Activated CD8-positive, alpha-beta memory T cell treated with anti-CD3 and anti-CD28 coated beads, Interleukin-2, amount 50 U/mL, for 1 hour (primary cell): Measurements from ENCODE around the gene KLHDC8A.
"Not testable (repeated sequence)": the region's sequence is repeated elsewhere in the genome, so short reads cannot be mapped to it uniquely, and the experiment has no call there.

Experiments
- DNase-seq: peaks from one replicate; pipeline ENCODE4 v3.0.0-alpha.2; 2020; ENCODE audit errors: extremely low read depth

The KLHDC8A gene

GRCh38 chr1:205371871-205372660, 15.3 kb upstream of the KLHDC8A start:
- DNase-seq: no peak

DNA sequence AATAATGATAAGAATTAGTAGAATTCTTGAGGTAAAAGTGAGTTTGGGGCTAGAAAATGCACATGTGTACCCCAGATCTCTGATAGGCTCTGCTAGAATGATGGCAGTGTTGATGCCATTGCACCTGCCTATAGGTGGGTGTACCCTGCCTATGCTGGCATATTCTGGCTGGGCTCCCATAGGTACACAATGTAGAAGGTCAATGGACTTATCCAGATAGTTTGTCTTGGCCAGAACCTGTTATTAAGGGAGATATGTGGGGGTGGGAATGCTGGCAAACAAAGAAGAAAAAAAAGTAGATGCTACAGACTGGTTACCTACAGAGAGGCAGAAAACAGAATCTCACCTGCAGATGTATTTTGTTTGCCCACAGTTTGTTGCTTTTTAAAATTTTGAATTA, 14.1 kb upstream of the KLHDC8A start:
- no peak for DNase-seq

DNA sequence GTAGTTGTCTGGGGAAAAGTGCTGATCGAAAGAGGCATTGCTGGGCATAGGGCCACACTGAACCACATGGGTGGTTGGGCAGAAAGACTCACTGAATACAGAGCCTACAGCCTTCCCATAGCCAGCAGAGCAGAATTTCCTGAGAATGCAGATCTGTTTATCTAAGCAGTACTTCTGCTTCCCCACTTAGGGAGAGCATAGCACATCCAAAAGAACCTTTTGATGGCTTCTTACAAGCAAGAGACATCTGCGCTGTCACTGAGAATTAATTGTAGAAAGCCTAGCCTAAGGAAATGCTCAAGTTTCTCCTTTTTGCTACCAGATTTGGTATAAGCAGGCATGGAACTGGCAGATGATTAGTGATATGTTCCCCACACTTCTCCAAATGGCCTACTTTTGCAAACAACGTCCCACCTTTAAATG, 13.0 kb upstream of the KLHDC8A start:
- DNase-seq: no peak

GRCh38 chr1:205368478-205368877, 11.8 kb upstream of the KLHDC8A start:
- no peak for DNase-seq

DNA sequence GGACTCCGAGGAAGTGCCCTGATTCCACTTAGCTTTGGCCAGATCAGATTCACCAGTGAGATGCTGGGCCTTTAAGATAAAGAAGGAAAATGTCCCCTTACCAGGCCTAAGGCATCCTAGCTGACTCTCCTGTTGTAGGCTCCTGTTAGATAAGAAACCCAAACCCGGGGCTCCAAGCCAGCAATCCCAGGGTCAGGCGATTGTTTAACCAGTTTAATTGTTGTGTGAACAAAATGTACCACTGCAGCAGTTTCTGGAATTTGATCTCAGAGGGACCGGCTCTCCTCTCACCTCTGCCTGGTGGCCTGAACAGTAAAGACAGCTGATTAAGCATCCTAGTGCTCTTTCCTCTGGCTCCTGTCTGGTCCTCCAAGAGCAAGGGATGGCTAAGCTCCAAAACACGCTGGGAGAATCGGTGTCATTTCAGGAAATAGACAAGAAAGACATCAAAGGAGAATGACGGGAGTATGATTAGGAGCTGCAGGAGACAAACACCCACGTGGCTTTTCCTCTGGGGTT, 9.3 kb upstream of the KLHDC8A start:
- DNase-seq: no peak

DNA sequence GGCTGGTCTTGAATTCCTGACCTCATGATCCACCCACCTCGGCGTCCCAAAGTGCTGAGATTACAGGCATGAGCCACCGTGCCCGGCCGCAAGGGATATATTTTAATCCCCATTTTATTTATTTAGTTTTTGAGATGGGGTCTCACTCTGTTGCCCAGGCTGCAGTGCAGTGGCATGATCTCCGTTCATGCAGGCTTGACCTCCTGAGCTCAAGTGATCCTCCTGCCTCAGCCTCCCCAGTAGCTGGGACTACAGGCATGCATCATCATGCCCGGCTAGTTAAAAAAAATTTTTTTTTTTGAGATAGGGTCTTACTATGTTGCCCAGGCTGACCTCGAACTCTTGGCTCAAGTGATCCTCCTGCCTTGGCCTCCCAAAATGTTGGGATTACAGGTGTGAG, 8.4 kb upstream of the KLHDC8A start:
- DNase-seq: not testable (repeated sequence)

GRCh38 chr1:205360891-205361290, 4.2 kb upstream of the KLHDC8A start:
- DNase-seq: no peak

DNA sequence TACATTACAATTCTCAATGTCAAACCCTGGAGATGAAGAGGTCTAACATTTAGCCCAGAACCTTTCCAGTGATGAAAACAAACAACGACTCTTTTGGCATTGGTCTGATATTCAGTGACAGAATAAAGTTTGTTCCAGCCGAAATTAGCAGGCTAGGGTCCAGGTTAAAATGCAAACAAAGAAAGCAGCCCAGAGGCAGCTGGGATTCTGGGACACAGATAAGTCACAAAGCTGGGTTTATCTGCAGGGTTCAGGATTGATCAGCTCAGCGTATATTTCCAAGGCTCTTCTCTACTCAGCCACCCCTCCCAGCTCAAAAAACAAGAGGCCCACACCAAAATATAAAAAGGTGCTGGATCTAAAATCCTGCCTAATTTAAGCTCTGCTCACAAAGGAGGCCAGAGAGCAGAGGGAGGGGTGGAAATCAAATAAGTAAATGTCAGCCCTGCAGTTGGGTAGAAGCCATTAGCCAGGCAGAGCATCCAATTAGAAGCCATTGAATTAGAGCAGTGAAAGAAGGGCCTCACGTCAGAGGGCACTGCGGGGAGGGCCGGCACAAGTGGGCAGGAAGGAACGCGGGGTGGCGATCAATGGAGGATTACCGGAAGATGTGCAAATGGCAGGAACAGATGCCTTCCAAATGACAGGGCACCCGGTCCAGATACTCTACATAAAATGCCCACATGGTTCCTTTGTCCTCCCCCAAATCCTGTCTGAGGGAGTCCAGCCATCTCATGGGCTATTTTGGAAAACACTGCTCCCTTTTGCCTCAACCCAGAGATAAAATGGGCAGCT, 3.2 kb upstream of the KLHDC8A start:
- DNase-seq: no peak

DNA sequence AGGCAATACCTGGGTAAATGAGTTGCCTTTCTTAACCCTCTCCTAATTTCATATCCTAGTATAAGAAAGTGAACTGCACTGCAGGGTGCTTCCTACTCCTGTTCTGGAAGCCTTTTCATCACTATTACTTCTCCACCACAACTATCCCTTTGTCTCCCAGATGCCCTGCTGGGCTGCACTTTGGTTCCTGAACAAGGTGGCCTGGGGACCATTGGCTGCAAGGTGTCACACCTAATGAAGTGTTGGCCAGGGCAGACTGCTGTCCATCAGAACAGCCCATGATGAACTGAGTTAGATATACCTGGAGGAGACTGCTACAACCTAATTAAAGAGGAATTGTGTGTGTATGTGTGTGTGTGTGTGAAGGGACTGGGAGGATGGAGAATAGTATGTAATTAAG, 1.9 kb upstream of the KLHDC8A start:
- DNase-seq: no peak

DNA sequence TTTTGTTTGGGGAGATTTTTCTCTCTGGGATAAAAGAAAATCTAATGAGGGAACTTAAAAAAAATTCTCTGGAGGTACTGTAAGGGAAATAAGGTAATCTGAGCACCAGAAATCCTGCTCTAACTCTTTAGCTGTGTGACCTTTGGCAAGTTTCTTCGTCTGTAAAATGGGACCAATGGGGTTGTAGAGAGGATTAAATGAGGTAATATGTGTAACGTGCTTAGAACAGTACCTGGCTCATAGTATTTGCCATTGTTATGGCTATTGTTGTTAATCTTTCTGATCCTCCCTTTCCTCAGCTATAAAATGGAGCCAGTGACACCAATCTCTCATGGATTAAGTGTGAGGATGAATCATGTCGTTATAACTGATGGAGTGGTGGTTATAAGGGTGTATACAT, 845 bp upstream of the KLHDC8A start:
- no peak for DNase-seq

DNA sequence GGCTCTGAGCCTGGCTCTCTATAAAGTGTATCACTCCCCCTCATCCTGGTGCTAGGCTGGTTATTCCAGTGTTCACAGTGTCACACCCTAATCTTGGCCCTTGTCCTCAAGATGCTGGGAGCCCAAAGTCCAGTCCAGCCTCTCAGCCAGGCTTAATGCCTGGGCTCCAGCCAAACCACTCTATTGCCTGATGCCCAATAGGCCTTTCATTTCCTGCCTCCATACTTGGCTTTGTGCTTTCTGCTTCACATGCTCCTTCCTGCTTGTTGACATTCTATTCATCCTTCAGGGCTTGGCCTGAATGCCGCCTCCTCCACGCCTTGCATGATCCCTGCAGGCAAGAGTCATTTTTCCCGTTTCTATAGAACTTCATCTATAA, 1.7 kb downstream of the KLHDC8A start:
- DNase-seq: no peak

DNA sequence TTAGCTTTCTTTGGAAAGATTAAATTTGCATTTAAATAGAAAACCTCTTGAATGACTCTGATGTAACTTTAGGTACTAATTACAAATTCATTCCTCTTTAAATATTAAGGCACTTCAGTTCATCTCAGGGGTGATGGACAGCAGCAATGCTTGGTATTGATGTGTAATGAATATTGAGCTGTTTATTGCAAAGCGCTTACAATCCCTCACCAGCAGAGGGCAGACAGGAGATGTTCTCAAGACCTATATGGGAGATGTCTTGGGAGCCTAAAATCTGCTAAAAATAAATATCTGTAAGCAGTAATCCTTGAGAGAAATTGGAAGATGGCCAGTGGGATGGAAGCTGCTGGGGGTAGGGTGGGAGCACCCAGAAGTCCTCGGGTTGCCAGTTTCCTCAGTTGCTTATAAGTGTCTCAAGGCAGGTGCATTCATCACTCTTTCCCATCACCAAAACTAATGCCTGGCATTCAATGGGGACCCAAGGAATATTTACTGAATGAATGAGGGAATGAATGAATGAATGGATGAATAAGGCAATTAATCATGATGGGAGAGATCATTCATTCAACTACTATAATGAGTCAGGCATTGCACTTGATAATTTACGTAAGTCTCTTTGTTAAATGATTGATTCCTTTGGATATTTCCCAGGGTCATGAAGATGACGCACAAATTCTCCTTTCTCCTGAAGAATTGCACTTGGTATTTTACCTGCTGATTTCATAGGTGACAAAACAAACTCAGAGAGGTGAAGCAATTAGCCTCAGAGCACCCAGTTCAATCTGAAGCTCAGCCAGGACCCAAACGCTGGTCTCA, 2.3 kb downstream of the KLHDC8A start:
- peak; percentile 27 for DNase-seq

- DNase-seq: no peak
Measured at GRCh38 chr1:205353612-205354011, 3.1 kb downstream of the KLHDC8A start.

DNA sequence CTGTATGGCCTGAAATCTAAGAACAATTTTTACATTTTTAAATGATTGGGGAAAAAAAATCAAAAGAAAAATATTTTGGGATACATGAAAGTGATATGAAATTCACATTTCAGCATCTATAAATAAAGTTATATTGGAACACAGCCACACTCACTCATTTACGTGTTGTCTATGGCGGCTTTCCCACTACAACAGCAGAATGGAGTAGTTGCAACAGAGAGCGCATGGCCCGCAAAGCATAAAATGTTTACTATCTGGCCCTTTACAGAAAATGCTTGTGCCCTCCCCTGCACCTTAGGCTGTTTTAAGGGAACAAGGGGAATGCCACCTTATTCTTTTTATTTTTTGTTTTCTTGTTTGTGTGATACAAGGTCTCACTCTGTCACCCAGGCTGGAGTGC, 3.5 kb downstream of the KLHDC8A start:
- no peak for DNase-seq

- no peak for DNase-seq
Measured at GRCh38 chr1:205351984-205352713, 4.6 kb downstream of the KLHDC8A start.

GRCh38 chr1:205350691-205351141, 6.0 kb downstream of the KLHDC8A start:
- no peak for DNase-seq

- no peak for DNase-seq
Measured at GRCh38 chr1:205350124-205350523, 6.6 kb downstream of the KLHDC8A start.

GRCh38 chr1:205348554-205349487, 7.9 kb downstream of the KLHDC8A start:
- no peak for DNase-seq

DNA sequence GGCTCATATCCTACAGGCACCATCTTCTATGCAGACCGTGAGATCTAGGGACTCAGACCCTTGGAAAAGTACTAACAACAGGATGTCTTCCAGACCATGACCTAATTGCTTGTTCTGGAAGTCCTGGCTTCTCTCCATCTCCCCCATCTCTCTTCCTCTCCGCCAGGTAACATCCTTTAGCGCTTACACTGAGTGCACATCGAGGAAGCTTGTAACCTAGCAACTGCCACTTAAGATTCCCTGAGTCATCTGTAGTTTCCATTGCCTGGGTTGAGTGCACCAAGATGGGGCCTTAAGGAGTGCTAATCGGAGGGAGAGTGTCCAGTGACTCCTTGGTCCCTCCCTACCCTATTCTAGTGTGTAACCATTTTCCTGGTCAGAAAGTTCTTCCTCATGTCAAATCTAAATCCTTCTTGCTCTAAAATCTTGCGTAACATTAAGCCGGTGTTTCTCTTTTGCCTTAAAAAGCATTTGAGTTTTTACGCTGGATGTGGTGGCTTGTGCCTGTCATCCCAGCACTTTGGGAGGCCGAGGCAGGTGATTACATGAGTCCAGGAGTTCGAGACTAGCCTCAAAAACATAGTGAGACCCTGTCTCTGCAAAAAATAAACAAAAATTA, 9.7 kb downstream of the KLHDC8A start:
- no peak for DNase-seq

DNA sequence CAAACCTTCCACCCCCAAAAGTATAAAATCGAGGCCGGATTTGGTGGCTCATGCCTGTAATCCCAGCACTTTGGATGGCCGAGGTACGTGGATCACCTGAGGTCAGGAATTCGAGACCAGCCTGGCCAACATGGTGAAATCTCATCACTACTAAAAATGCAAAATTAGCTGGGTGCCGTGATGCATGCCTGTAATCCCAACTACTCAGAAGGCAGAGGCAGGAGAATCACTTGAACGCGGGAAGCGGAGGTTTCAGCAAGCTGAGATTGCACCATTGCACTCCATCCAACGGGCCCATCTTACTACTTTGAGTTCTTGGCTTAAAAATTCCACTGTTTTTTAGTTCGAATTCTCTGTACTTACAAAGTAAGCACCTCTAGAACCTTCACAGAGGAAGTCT, 11.0 kb downstream of the KLHDC8A start:
- DNase-seq: no peak
